G401.6 (cell line): ENCODE data around the gene DDX54.
"Not testable (repeated sequence)": the region's sequence is repeated elsewhere in the genome, so short reads cannot be mapped to it uniquely, and the experiment has no call there.

Experiments used
- FAIRE-seq: peaks from 2 replicates; lab custom pipeline; 2012; peaks lifted over from hg19 to GRCh38; lab: Jason Lieb, UNC

The DDX54 gene

DNA sequence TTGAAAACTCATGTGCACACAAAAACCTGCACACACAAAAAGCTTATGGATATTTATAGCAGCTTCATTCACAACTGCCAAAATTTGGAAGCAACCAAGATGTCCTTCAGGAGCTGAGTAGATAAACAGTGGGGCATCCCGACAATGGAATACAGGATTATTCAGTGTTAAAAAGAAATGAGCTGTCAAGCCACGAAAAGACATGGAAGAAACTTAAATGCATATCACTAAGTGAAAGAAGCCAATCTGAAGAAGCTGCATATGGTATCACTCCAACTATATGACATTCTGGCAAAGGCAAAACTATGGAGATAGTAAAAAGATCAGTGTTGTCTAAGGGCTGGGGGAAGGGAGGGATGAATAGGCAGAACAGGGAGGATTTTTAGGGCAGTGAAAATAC, 30.7 kb upstream of the DDX54 start:
- FAIRE-seq, result no peak

- FAIRE-seq, result no peak
These were observed 29.7 kb upstream of the DDX54 start for GRCh38 chr12:113214895-113215400.

DNA sequence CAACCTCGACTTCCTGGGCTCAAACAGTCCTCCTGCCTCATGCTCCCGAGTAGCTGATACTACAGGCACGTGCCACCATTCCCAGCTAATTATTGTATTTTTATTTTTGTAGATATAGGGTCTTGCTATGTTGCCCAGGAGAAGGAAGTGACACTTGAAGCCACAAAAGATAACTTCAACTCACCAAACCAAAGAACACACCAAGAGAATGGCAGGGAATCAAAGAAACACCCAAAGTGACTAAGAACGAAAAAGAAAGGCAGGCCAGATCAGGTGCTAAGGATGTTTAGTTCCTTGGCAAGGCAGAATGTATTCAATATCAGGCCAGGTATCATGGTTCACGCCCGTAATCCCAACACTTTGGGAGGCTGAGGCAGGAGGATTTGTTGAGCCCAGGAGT, 25.9 kb upstream of the DDX54 start:
- FAIRE-seq, result no peak

DNA sequence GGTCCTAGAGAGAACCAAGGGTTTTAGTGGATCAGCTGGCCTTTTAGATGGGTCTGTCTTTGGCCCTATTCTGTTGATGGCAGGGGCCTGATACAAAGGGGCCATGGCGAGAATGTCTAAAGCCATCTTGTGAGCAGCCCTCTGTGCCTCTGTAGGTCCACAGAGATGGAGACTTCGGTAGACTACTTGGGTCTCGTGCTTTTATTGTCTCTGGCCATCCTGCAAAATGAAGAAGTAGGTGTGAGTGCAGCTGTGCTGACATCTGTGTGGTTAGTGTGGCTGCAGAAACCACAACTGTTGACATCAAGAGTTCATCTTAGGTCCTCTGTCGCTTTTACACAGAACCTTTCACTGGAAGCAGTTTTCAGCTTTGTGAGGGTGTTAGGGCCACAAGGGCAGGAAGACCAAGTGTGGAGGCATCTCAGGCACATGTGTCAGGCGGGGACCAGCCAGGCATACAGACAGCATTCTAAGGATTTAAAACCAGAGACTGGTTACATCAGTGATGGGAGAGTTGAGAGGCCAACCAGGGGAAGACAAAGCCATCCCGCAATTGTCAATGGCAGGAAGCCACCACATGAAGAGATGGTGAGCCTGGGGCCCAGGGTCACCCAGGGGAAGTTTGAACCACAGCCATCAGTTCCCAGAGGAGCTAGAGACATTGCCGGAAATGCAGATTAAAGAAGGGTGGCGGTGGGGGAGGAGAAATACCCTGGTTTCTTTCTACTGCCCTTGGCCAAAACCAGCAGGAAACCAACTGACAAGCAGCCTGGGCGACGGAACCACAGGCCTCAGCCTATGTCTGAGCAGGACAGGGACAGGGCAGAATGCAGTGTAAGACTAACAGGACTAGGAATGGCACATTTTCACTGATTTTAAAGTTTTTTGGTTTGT, 23.0 kb upstream of the DDX54 start:
- FAIRE-seq, result no peak

- no peak for FAIRE-seq
These were observed 22.3 kb upstream of the DDX54 start for GRCh38 chr12:113207613-113208040.

GRCh38 chr12:113206802-113207201, 21.5 kb upstream of the DDX54 start:
- FAIRE-seq, result not testable (repeated sequence)

DNA sequence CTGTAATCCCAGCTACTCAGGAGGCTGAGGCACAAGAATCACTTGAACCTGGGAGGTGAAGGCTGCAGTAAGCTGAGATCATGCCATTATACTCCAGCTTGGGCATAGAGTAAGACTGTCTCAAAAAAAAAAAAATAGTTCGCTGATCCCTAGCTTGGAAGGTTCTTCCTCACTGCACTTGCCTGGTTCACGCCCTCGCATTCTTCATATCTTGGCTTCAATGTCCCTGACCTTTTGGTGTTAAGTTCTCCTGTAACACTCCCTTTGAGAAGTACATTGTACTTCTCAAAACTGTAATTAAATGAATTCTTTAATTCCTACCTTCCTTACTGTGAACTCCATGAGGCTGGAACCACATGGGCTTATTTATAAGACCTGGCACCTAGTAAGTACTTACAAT, 19.5 kb upstream of the DDX54 start:
- FAIRE-seq, result no peak

- no peak for FAIRE-seq
These were observed 18.8 kb upstream of the DDX54 start for GRCh38 chr12:113203852-113204760.

DNA sequence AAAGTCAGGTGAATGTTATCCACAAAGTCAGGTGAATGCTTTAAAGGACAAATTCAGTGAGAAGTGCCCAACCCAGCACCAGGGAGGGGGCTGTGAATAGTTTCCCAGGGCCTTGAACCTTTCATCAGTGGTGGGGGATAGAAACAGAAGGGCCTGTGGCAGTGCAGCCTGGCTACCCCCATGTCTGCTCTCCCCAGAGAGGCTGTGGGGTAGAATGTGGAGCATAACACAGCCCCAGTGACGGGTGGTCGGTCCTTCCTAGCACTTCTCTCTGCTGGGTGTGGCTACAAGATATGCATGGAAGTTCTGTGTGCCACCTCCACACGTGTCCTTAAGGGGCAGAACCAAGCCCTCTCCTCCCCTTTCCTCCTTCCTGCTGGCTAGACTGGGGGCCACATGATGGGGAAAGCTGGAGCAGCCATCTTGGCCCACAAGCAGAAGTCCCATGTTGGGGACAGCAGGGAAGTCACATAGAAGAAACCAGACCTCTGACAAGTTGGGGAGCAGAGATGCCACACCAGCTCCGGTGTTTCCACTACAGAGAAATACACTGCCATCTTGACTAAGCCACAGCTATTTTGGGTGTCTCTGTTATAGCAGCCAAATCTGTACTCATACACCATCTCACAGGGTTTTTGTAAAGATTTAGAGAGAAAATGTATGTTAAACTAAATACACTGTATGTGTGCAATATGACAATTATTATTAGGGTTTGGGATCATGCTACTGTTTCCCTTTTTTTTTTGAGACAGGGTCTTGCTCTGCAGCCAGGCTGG, 17.2 kb upstream of the DDX54 start:
- no peak for FAIRE-seq

- no peak for FAIRE-seq
These were observed 16.2 kb upstream of the DDX54 start for GRCh38 chr12:113201187-113202177.

DNA sequence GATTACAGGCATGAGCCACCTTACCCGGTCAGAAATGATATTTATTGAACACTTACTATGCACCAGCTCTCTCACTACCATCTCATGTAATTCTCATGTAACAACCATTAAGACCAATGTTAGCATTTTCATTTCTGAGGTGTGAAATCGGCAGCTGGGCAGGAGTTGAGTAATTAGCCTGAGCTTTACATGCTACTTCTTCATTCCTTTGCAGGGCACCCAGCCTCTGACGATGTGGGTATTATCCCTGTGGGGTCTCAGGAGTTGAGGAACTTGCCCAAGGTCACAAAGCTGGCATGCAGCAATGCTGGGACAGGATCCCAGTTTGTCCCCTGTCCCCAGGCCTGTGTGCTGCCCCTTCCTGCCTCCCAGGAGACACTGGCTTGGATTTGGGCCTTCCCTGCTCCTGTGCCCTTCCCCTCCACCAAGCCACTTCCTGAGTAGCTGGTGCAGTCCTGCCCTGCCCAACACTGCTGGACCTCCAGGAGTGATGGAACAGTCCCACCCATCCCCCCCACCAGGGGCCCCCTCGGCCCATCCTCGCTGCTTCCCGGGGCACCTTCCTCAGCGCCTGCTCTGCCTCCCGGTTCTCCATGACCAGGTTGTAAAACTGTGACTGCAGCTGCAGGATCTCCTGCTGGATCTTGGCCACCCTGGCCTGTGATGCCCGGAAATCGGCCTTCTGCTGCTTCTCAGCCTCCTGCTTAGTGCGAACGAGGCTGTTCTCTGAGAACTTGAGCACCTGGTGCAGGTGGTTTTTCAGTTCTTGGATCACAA, 14.9 kb upstream of the DDX54 start:
- FAIRE-seq, result no peak

- FAIRE-seq, result no peak
These were observed 13.0 kb upstream of the DDX54 start for GRCh38 chr12:113198296-113198695.

DNA sequence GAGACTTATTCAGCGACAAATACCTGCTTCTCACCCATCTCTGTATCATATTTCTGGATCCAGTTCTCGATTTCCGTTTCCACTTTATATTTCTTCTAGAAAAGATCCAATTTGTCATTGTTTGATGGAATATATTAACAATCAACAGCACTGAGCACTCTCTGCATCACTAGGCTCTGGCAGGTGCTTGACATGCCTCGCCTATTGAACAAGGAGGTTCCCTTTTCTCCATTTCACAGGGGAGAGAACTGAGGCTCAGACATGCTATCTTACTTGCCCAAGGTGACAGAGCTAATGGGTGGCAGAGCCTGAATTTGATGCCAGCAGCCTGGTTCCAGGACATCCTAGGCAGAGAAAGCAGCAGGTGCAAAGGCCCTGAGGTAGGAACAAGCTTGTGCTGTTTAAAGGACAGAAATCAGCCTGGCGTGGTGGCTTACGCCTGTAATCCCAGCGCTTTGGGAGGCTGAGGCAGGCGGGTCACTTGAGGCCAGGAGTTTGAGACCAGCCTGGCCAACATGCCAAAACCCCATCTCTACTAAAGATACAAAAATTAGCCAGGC, 12.3 kb upstream of the DDX54 start:
- FAIRE-seq, result no peak

DNA sequence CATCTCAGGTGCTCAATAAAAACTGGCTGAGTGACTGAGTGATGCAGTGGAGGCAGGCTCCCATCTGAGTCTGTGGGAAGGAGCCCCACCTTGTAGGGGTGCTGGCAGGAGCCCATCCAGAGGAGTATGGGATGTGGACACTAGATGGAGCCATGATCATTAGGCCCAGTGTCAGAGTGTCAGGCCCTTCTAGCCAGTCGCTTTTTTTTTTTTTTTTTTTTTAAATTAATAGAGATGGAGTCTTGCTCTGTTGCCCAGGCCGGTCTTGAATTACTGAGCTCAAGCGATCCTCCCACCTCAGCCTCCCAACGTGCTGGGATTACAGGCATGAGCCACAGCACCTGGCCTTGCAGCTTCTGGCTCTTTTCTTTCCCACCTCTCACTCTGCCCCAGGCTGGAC, 11.7 kb upstream of the DDX54 start:
- peak; percentile 13 for FAIRE-seq

DNA sequence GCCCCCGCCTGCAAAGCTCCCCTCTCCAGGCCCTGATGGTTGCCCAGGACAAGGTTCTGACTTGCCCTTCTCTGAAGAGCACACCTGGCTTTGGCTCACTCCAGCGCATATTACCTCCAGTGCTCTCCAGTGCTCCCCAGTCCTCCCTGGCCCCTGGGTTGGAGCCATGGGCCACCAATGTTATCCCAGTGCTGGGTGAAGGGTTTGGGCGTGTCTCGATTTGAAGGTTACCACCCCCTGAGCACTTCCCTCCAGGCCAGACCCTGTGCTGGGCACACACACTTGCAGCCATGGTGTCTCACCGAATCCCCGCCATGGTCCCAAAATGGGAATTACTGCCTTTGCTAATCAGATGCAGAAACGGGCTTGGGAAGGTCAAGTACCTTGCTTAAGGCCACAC, 11.3 kb upstream of the DDX54 start:
- no peak for FAIRE-seq

DNA sequence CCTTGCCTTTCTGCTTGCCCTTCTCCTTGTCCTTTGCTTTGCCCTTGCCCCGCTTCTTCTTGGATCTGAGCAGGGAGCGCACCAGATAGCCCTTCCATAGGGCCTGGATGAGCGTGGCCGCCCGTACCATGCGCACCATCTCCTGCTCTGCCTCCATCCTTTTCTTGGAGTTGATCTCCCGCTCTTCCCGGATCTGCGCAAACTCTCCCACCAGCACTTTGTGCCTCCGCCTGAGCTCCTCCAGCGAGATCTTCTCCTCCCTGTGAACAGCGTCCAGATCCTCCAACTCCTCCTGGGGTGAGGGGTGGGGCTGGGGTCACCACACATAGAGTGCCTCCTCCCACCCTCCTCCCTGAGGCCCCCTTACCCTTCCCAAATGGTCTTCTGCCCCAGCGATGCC, 10.3 kb upstream of the DDX54 start:
- FAIRE-seq, result no peak

DNA sequence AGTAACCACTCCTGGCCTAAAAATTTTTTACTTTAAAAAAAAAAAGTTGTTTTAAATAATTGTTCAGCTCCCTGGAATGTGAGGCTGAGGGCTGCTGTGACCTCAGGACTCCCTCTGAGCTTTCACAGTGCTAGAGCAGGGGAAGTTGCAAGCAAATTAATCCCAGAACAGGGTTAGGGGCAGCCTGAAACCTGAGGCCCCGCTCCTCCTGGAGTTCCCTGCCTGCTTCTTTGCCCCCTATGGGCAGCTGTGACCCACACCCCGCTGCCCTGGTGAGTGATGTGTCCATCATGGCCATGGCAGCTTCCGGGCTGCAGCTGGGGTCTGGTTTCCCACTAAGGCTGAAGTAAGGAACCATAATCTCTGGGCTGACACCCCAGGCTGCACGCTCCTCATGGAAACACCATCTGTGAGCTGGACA, 9.7 kb upstream of the DDX54 start:
- no peak for FAIRE-seq

GRCh38 chr12:113191227-113191626, 5.9 kb upstream of the DDX54 start:
- no peak for FAIRE-seq

GRCh38 chr12:113190761-113191160, 5.5 kb upstream of the DDX54 start:
- FAIRE-seq, result peak; percentile 72

DNA sequence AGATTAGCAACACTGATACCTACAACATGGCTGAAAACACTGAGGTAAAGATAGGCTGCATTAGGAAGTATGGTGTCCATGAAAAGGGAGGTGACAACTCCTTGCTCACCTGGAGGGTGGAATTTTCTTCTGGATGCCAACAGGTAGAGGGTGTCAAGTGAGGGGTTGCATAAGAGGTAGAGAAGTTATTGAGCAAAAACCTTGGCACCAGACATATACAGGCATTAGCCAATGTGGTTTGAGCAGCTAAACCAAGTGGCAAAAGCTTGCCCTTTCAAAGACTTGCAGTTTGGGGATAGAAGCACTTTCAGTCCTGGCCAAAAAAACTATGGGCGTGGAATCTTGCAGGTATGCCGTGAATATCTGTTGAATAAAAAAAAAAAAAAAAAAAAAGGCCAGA, 4.1 kb upstream of the DDX54 start:
- FAIRE-seq, result no peak
